ENCODE measurements around the gene MDH1B. TPM values are rescaled to one million over a fixed set of nuclear protein-coding genes. Genes with fewer than 3 reads are reported as not detected.

The MDH1B gene
- total and polyA plus RNA-seq, 8 donors = 0.52 to 7.4 (median 4.7) TPM

- Histone ChIP-seq H3K27ac (no peak overlapping the region), H3K9me3 (no peaks in the 10 kb centered on the region), H3K4me3 (no peak overlapping the region), H3K36me3 (no peaks in the 10 kb centered on the region), H3K27me3 (peaks cover 0 to 6% of the 10 kb centered on the region in 2 donors), H3K4me1 (no peaks in the 10 kb centered on the region)
- TF ChIP-seq CTCF (IDR thresholded peaks at IDR 0.05) = no peak
- intact Hi-C loops (cut with DNase I) = no loop called here
- DNase-seq = peak in 1 of 4 donors; percentile 8
- ATAC-seq = no peak
These were observed 57.9 kb downstream of the MDH1B start for GRCh38 chr2:206707164-206707701.

- Histone ChIP-seq H3K36me3 (no peaks in the 10 kb centered on the region), H3K27me3 (no peaks in the 10 kb centered on the region), H3K27ac (no peak overlapping the region), H3K4me3 (no peak overlapping the region), H3K9me3 (no peaks in the 10 kb centered on the region), H3K4me1 (no peaks in the 10 kb centered on the region)
- intact Hi-C loops (cut with DNase I) = no loop called here
- DNase-seq = no peak
- no peak for TF ChIP-seq CTCF (IDR thresholded peaks at IDR 0.05)
- ATAC-seq = no peak
These were observed 63.0 kb downstream of the MDH1B start for GRCh38 chr2:206701952-206702605.

GRCh38 chr2:206700156-206700555 is 65.0 kb downstream of the MDH1B start:
- Histone ChIP-seq H3K36me3 (no peaks in the 10 kb centered on the region), H3K27me3 (no peaks in the 10 kb centered on the region), H3K9me3 (no peaks in the 10 kb centered on the region), H3K4me3 (no peak overlapping the region), H3K27ac (peak overlapping the region in 1 of 2 donors; percentile 29), H3K4me1 (no peaks in the 10 kb centered on the region)
- no peak for ATAC-seq
- TF ChIP-seq CTCF (IDR thresholded peaks at IDR 0.05) = no peak
- no peak for DNase-seq
- intact Hi-C loops (cut with DNase I) = no loop called here

GRCh38 chr2:206698811-206699210 is 66.3 kb downstream of the MDH1B start:
- no peak overlapping the region for H3K4me3 ChIP-seq
- H3K27me3 ChIP-seq = no peaks in the 10 kb centered on the region
- H3K9me3 ChIP-seq = no peaks in the 10 kb centered on the region
- H3K36me3 ChIP-seq = no peaks in the 10 kb centered on the region
- H3K4me1 ChIP-seq = no peaks in the 10 kb centered on the region
- ATAC-seq = no peak
- H3K27ac ChIP-seq = no peak overlapping the region
- no peak for TF ChIP-seq CTCF (IDR thresholded peaks at IDR 0.05)
- intact Hi-C loops (cut with DNase I) = loop anchor here in 1 of 2 donors (10.0 kb wide), 2 partner anchors 86 to 776 kb away; no protein-coding TSS in a partner anchor
- DNase-seq = no peak

GRCh38 chr2:206696910-206697309 is 68.2 kb downstream of the MDH1B start:
- no peak overlapping the region for H3K4me3 ChIP-seq
- no peak overlapping the region for H3K27ac ChIP-seq
- no peak for TF ChIP-seq CTCF (IDR thresholded peaks at IDR 0.05)
- no peak for DNase-seq
- no peaks in the 10 kb centered on the region for H3K9me3 ChIP-seq
- no peak for ATAC-seq
- no peaks in the 10 kb centered on the region for H3K27me3 ChIP-seq
- no peaks in the 10 kb centered on the region for H3K4me1 ChIP-seq
- intact Hi-C loops (cut with DNase I) = loop anchor here in 1 of 2 donors (10.0 kb wide), 2 partner anchors 88 to 778 kb away; no protein-coding TSS in a partner anchor
- no peaks in the 10 kb centered on the region for H3K36me3 ChIP-seq
